PFSK-1 (cell line): ENCODE data around the gene PATL1.

Experiments used
- POLR2AphosphoS5 ChIP-seq: IDR thresholded peaks from 2 replicates; pipeline ENCODE4 v1.6.1; 2012; ENCODE audit warnings: low read depth, mild to moderate bottlenecking, control low read depth, low read length, moderate library complexity
- TAF1 ChIP-seq: IDR thresholded peaks from 2 replicates; pipeline ENCODE4 v1.6.1; 2012; ENCODE audit warnings: low read length, control low read depth, borderline replicate concordance; ENCODE audit not compliant: insufficient read depth
- TF ChIP-seq, protein P1 (sequence below), 2 experiments: IDR thresholded peaks; 2 replicates each; pipeline versions ENCODE4 v1.6.1 to v1.8.0; 2011 to 2012; ENCODE audit warnings: low read depth in 2 of 2, low read length in 2 of 2, control low read depth in 1 of 2, inconsistent platforms in 1 of 2, mild to moderate bottlenecking in 1 of 2, moderate library complexity in 1 of 2; ENCODE audit not compliant: insufficient read depth in 1 of 2

DNA sequence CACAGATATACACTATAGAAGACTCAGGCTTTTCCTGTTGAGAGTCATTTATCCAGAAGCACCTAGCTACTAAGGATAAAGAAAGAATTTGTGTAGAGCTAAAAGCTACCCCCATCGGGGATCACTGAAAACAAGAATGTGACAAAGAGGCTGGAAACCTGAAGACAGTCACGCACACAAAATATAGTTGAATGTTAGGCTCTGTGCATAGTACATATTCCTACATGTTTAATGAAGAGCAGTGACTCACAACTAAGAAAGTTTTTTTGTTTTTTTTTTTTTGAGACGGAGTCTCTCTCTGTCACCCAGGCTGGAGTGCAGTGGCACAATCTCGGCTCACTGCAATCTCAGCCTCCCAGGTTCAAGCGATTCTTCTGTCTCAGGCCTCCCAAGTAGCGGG, 36.5 kb upstream of the PATL1 start:
- TF ChIP-seq, protein P1, sequence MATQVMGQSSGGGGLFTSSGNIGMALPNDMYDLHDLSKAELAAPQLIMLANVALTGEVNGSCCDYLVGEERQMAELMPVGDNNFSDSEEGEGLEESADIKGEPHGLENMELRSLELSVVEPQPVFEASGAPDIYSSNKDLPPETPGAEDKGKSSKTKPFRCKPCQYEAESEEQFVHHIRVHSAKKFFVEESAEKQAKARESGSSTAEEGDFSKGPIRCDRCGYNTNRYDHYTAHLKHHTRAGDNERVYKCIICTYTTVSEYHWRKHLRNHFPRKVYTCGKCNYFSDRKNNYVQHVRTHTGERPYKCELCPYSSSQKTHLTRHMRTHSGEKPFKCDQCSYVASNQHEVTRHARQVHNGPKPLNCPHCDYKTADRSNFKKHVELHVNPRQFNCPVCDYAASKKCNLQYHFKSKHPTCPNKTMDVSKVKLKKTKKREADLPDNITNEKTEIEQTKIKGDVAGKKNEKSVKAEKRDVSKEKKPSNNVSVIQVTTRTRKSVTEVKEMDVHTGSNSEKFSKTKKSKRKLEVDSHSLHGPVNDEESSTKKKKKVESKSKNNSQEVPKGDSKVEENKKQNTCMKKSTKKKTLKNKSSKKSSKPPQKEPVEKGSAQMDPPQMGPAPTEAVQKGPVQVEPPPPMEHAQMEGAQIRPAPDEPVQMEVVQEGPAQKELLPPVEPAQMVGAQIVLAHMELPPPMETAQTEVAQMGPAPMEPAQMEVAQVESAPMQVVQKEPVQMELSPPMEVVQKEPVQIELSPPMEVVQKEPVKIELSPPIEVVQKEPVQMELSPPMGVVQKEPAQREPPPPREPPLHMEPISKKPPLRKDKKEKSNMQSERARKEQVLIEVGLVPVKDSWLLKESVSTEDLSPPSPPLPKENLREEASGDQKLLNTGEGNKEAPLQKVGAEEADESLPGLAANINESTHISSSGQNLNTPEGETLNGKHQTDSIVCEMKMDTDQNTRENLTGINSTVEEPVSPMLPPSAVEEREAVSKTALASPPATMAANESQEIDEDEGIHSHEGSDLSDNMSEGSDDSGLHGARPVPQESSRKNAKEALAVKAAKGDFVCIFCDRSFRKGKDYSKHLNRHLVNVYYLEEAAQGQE (IDR thresholded peaks at IDR 0.05; ENCODE audit: insufficient read depth in 1 of 2, low read depth in 2 of 2, low read length in 2 of 2) = no peak
- no peak for TF ChIP-seq TAF1
- no peak for TF ChIP-seq POLR2AphosphoS5
